ENCODE measurements around the gene R3HDM4. TPM values are rescaled to one million over a fixed set of nuclear protein-coding genes. Genes with fewer than 3 reads are reported as not detected.

R3HDM4 gene
- 16.6 and 23.3 TPM in 2 replicates for total RNA-seq

DNA sequence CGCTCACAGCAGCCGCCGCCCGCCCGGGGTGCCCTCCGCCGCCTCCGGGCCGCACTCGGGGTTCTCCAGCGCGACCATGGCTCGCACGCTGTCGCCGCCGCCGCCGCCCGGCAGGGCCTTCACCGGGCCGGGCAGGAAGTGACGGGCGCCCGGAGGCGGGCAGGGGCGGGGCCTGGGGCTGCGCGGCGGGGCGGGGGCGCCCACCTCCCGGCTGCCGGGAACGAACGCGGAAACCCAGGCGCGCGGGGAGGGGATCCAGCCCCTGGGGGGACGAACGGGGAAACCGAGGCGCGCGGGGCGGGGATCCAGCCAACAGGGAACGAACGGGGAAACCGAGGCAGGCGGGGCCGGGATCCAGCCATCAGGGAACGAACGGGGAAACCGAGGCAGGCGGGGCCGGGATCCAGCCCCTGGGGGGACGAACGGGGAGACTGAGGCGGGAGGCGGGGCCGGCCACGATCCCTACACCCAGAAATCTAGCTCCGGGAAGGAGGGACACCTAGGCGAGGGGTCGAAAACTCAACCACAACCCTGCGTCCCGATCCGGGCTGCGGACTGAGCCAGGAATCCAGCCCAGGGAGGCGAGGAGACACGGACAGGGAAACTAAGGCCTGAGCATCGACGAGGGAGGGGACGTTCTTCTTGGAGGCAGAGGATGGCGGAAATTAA lies at the start of gene R3HDM4:
Gene R3HDM4, minus strand, starts transcription at position 140 of the 669 bp plus-strand sequence. Its CDS starts 62 bp downstream, at position 78.

GRCh38 chr19:925526-926322 lies 12.7 kb upstream of the R3HDM4 start, which contains the start of gene ARID3A:
Gene ARID3A, plus strand, starts transcription at chr19:926035. Its CDS starts 3,494 bp downstream, at chr19:929529.

GRCh38 chr19:917323-918151 lies 4.5 kb upstream of the R3HDM4 start, which contains the start of gene KISS1R:
Gene KISS1R, plus strand, starts transcription at chr19:917333. Its CDS starts 170 bp downstream, at chr19:917503.

GRCh38 chr19:892894-893689 lies 19.9 kb downstream of the R3HDM4 start, which contains the start of the genes MED16 and RNU6-9:
Gene MED16, minus strand, starts transcription at chr19:893187. Its CDS starts 2,056 bp downstream, at chr19:891131.
Gene RNU6-9, plus strand, starts transcription at chr19:893484.

DNA sequence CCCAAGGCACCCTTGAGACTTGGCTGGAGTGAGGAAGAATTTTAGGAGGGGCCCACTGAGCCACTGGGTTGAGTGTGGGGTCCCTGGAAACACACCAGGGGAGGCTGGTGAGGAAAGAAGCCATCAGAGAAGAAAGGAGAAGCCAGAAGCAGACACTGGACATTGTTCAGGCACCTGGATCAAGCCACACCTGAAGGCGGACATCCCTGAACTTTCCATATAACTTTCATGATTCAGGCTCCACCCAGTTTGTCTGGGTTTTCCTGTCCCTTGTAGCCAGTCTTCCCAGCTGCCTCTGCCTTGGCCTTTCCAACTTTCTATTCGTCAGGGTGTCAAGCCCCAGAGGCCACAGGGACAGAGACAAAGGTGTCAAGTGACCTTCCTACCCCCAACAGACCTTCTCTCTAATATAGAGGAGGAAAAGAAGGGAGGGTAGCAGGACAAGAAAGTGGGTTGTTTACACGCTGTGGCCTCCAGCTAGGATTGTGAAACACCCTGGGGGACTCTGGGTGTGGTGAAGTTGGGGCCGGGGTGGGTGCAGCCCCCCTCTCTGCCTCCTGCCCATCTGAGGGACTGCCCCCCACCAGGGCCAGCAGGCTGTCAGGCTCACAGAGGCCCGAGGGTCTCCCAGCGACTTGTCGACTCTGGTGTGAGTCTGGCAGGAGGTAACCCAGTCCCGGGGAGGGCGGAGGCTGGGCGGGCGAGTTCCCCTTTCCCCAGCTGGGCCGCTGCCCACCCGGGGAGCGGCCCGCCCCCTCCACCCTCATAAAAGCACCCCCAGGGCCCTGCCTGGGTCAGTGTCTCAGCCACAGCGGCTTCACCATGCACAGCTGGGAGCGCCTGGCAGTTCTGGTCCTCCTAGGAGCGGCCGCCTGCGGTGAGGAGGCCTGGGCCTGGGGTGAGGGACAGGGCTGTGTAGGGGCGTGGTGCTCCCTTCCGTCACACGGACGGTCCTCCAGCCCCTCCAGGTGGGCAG lies 53.9 kb downstream of the R3HDM4 start, which contains the start of gene CFD:
Gene CFD, plus strand, starts transcription at position 797 of the 976 bp plus-strand sequence. Its CDS starts 26 bp downstream, at position 823.

DNA sequence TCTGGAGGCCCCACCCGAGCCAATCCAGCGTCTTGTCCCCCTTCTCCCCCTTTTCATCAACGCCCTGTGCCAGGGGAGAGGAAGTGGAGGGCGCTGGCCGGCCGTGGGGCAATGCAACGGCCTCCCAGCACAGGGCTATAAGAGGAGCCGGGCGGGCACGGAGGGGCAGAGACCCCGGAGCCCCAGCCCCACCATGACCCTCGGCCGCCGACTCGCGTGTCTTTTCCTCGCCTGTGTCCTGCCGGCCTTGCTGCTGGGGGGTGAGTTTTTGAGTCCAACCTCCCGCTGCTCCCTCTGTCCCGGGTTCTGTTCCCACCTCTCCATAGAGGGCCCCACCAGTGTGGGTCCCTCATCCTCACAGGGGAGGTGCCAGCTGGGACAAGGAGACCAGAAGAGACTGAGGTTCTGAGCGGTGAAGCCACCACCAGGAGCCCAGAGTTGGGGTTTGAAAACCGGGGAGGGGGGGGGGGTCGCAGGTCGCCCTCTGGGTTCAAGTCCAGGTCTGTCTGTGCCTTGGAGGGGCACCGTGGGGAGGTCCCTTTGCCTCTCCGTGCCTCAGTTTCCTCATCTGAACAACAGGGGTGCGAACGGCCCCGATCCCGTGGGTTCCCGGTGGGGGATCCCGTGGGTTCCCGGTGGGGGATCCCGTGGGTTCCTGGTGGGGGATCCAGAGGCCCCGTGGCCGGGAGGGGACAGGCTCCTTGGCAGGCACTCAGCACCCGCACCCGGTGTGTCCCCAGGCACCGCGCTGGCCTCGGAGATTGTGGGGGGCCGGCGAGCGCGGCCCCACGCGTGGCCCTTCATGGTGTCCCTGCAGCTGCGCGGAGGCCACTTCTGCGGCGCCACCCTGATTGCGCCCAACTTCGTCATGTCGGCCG lies 60.6 kb downstream of the R3HDM4 start, which contains the start of gene ELANE:
Gene ELANE, plus strand, starts transcription at position 168 of the 878 bp plus-strand sequence. Its CDS starts 26 bp downstream, at position 194.

Other genes with a start within 250 kb of the R3HDM4 start
- 15.9 and 77.4 TPM in 2 replicates for gene FSTL3, start 236.8 kb downstream of the R3HDM4 start, total RNA-seq
- gene PRSS57, start 217.8 kb downstream of the R3HDM4 start, total RNA-seq, result 0.17 TPM in 1 of 2 replicates, not detected in the other
- 3.9 and 41.4 TPM in 2 replicates for gene PALM, start 204.3 kb downstream of the R3HDM4 start, total RNA-seq
- gene MISP, start 162.1 kb downstream of the R3HDM4 start, total RNA-seq, result under 0.01 and 0.17 TPM in 2 replicates
- 72.0 and 99.4 TPM in 2 replicates for gene PTBP1, start 115.8 kb downstream of the R3HDM4 start, total RNA-seq
- gene PLPPR3, start 91.3 kb downstream of the R3HDM4 start, total RNA-seq, result 0.15 and 2.5 TPM in 2 replicates
- gene AZU1, start 85.4 kb downstream of the R3HDM4 start, total RNA-seq, result under 0.01 TPM in 1 of 2 replicates, not detected in the other
- gene PRTN3, start 72.2 kb downstream of the R3HDM4 start, total RNA-seq, result not detected in 2 replicates
- gene ELANE, start 60.9 kb downstream of the R3HDM4 start, total RNA-seq, result 0.66 TPM in 1 of 2 replicates, not detected in the other
- 38.5 and 194 TPM in 2 replicates for gene CFD, start 53.6 kb downstream of the R3HDM4 start, total RNA-seq
- 45.8 and 46.6 TPM in 2 replicates for gene MED16, start 20.0 kb downstream of the R3HDM4 start, total RNA-seq
- gene RNU6-9, start 19.7 kb downstream of the R3HDM4 start, total RNA-seq, result not detected in 2 replicates
- gene KISS1R, start 4.1 kb upstream of the R3HDM4 start, total RNA-seq, result not detected in 2 replicates
- 9.2 and 21.7 TPM in 2 replicates for gene ARID3A, start 12.8 kb upstream of the R3HDM4 start, total RNA-seq
- 45.3 and 69.4 TPM in 2 replicates for gene WDR18, start 71.1 kb upstream of the R3HDM4 start, total RNA-seq
- gene GRIN3B, start 87.2 kb upstream of the R3HDM4 start, total RNA-seq, result 0.58 and 2.3 TPM in 2 replicates
- 64.1 and 101 TPM in 2 replicates for gene TMEM259, start 107.9 kb upstream of the R3HDM4 start, total RNA-seq
- gene RNU6-2, start 108.3 kb upstream of the R3HDM4 start, total RNA-seq, result not detected in 2 replicates
- gene CNN2, start 113.4 kb upstream of the R3HDM4 start, total RNA-seq, result 186 and 319 TPM in 2 replicates
- 6.0 and 7.9 TPM in 2 replicates for gene ABCA7, start 126.9 kb upstream of the R3HDM4 start, total RNA-seq
- 1.7 and 4.0 TPM in 2 replicates for gene ARHGAP45, start 153.9 kb upstream of the R3HDM4 start, total RNA-seq
- 135 and 143 TPM in 2 replicates for gene POLR2E, start 182.2 kb upstream of the R3HDM4 start, total RNA-seq
- gene GPX4, start 190.8 kb upstream of the R3HDM4 start, total RNA-seq, result 249 and 483 TPM in 2 replicates